ENCODE data around the gene AP2B1.

DNA sequence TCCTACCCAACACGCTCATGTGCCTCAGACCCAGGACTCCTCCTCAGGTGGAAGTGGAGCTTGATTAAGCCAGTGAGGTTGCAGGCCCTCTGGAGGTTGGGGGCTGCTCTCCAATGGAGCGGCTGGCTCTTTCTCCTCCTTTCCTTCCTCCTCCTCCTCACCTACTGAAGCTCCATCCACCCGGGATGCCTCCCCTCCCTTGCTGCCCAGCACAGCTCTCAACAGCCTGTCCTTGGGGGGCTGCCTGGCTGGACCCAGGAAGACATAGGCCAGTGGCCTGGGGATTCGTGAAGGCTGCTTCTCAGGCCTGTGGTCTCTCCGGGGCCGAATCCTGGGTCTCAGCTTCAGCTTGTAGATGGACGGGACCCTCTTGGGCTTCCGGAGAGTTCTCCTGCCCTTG lies 157.7 kb downstream of the AP2B1 start:
- no peak for TF ChIP-seq POLR2A (IDR thresholded peaks at IDR 0.05)
- TF ChIP-seq, protein P1, sequence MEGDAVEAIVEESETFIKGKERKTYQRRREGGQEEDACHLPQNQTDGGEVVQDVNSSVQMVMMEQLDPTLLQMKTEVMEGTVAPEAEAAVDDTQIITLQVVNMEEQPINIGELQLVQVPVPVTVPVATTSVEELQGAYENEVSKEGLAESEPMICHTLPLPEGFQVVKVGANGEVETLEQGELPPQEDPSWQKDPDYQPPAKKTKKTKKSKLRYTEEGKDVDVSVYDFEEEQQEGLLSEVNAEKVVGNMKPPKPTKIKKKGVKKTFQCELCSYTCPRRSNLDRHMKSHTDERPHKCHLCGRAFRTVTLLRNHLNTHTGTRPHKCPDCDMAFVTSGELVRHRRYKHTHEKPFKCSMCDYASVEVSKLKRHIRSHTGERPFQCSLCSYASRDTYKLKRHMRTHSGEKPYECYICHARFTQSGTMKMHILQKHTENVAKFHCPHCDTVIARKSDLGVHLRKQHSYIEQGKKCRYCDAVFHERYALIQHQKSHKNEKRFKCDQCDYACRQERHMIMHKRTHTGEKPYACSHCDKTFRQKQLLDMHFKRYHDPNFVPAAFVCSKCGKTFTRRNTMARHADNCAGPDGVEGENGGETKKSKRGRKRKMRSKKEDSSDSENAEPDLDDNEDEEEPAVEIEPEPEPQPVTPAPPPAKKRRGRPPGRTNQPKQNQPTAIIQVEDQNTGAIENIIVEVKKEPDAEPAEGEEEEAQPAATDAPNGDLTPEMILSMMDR (IDR thresholded peaks at IDR 0.05) = no peak

Measured in body of pancreas (tissue), 4 donors.